HepG2 (cell line): Measurements from ENCODE around the gene NDUFB7. TPM values are rescaled to one million over a fixed set of nuclear protein-coding genes. Genes with fewer than 3 reads are reported as not detected.

Source experiments
- ARNT2 ChIP-seq: sonication (generic); formaldehyde crosslinking; IDR thresholded peaks from 2 replicates; pipeline ENCODE4 v1.8.0; 2022; ENCODE audit warnings: mild to moderate bottlenecking, low read depth, missing genetic modification reagents, moderate library complexity
- BORCS8-MEF2B ChIP-seq: sonication (generic); formaldehyde crosslinking; IDR thresholded peaks from 2 replicates; pipeline ENCODE4 v1.8.0; 2022; ENCODE audit warnings: mild to moderate bottlenecking, missing genetic modification reagents
- BRCA1 ChIP-seq: sonication (generic); formaldehyde crosslinking; IDR thresholded peaks from 2 replicates; pipeline ENCODE4 v1.4.0; 2020; ENCODE audit warnings: missing genetic modification reagents
- DNMT3B ChIP-seq: conservative IDR thresholded peaks from 2 replicates; pipeline ENCODE4 v1.6.1; 2016; ENCODE audit warnings: missing biosample characterization, control low read depth
- HOXA3 ChIP-seq: sonication (generic); formaldehyde crosslinking; IDR thresholded peaks from 2 replicates; pipeline ENCODE4 v1.5.0; 2020; ENCODE audit warnings: missing genetic modification reagents
- HOXA5 ChIP-seq: sonication (generic); formaldehyde crosslinking; IDR thresholded peaks from 2 replicates; pipeline ENCODE4 v1.4.0; 2020; ENCODE audit warnings: missing genetic modification reagents
- MAFF ChIP-seq: IDR thresholded peaks from 2 replicates; pipeline ENCODE4 v1.6.1; 2011; ENCODE audit warnings: low read depth, low read length, improper control_type of control experiment
- TBP ChIP-seq: sonication (generic); formaldehyde crosslinking; IDR thresholded peaks from 2 replicates; pipeline ENCODE4 v1.5.0; 2020; ENCODE audit warnings: missing genetic modification reagents
- TBX2 ChIP-seq: sonication (generic); formaldehyde crosslinking; IDR thresholded peaks from 2 replicates; pipeline ENCODE4 v1.5.0; 2020; ENCODE audit warnings: missing genetic modification reagents, mild to moderate bottlenecking, borderline replicate concordance
- XRCC5 ChIP-seq: fragments of 200-400 bp; formaldehyde crosslinking; optimal IDR thresholded peaks from 2 replicates; pipeline ENCODE3; 2017; ENCODE audit warnings: mild to moderate bottlenecking, low read length
- ZBTB1 ChIP-seq: sonication (generic); formaldehyde crosslinking; IDR thresholded peaks from 2 replicates; pipeline ENCODE4 v1.4.0; 2020; ENCODE audit warnings: missing genetic modification reagents, borderline replicate concordance
- ZFY ChIP-seq: sonication (generic); formaldehyde crosslinking; IDR thresholded peaks from 2 replicates; pipeline ENCODE4 v1.4.0; 2020; ENCODE audit warnings: missing genetic modification reagents
- ZFYVE20 ChIP-seq: sonication (generic); formaldehyde crosslinking; IDR thresholded peaks from 2 replicates; pipeline ENCODE4 v1.8.0; 2023; ENCODE audit warnings: low read depth, mild to moderate bottlenecking, moderate library complexity, missing genetic modification reagents, borderline replicate concordance
- ZNF44 ChIP-seq: sonication (generic); formaldehyde crosslinking; IDR thresholded peaks from 2 replicates; pipeline ENCODE4 v1.5.1; 2020; ENCODE audit warnings: mild to moderate bottlenecking, missing genetic modification reagents
- ZNF879 ChIP-seq: sonication (generic); formaldehyde crosslinking; IDR thresholded peaks from 2 replicates; pipeline ENCODE4 v1.8.1; 2023; ENCODE audit warnings: missing genetic modification reagents
- polyA plus RNA-seq, 8 experiments: library from polyadenylated mRNA; depleted of rRNA in 3 of 8; stranded (reverse) in 7 of 8; unstranded in 1 of 8; fragments of >200 nt; fragmentation: Illumina TruSeq in 4 of 8; extraction: Trizol in 4 of 8; gene quantifications; 2 replicates each; pipeline versions ENCODE4 v1.2.1 to v1.2.3, GENCODE V29; 2011 to 2016; ENCODE audit warnings: low read depth in 4 of 8, missing spikeins in 1 of 8, mixed read lengths in 1 of 8; ENCODE audit not compliant: insufficient read depth in 1 of 8
- total RNA-seq, 5 experiments: library from RNA; depleted of rRNA; stranded (reverse); fragments of >200 nt; fragmentation: Illumina TruSeq; extraction: Trizol; gene quantifications; 2 replicates each; pipeline ENCODE4 v1.2.3, GENCODE V29; 2016; ENCODE audit warnings: low read depth in 1 of 5
- TF ChIP-seq, protein P1 (sequence below): fragments of 450-650 bp; IDR thresholded peaks from 2 replicates; pipeline ENCODE4 v1.6.1; 2017; ENCODE audit warnings: mild to moderate bottlenecking
- TF ChIP-seq, protein P2 (sequence below): sonication (generic); formaldehyde crosslinking; IDR thresholded peaks from 2 replicates; pipeline ENCODE4 v1.9.0; 2021; ENCODE audit warnings: missing genetic modification reagents, mild to moderate bottlenecking, borderline replicate concordance
- TF ChIP-seq, protein P3 (sequence below): sonication (generic); formaldehyde crosslinking; IDR thresholded peaks from 2 replicates; pipeline ENCODE4 v1.4.0; 2020; ENCODE audit warnings: low read depth, mild to moderate bottlenecking, missing genetic modification reagents
- TF ChIP-seq, protein P4 (sequence below): sonication (generic); formaldehyde crosslinking; IDR thresholded peaks from 2 replicates; pipeline ENCODE4 v1.4.0; 2020; ENCODE audit warnings: missing genetic modification reagents, borderline replicate concordance

Gene NDUFB7
- total and polyA plus RNA-seq, 2 of the 13 experiments (the other 11 are each of a cell fraction or from before 2014, with no cell fraction given): 156 to 198 TPM

DNA sequence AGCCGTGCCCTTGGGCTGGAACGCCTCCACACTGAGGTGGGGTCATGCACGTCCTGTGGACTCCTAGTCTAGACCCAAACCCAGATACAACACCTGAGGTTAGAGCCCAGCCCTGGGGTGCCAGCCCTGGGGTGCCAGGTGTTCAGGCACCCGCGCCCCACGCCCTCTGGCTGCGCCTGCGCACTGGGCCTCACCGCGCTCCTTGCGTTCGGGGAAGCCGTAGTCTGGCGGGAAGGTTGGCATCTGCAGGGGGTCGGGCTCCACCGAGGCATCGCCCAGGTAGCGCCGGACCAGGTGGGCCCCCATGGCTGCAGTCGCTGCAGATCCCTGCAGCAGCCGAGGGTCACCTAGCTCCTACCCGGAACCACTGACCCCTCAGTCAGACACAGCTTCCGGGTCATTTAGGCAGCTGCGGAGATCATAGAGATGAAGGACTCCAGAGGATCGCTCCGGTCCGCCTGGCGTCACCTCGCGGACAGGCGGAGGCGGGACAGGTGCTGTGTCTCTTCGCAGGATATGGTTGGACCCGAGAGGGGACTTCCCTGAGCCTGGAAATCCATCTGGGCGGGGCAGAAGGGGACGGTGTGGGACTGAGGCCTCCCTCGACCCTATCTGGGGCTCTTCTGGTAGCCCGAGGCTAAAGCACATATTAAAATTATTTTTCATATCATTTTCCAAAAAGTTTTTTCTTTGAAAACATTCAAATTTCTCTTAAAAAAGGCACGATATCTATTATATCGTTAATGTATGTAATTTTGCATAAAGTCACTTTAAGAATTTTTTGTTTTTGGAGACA is at the start of gene NDUFB7 (continued):
- TF ChIP-seq, protein P1, sequence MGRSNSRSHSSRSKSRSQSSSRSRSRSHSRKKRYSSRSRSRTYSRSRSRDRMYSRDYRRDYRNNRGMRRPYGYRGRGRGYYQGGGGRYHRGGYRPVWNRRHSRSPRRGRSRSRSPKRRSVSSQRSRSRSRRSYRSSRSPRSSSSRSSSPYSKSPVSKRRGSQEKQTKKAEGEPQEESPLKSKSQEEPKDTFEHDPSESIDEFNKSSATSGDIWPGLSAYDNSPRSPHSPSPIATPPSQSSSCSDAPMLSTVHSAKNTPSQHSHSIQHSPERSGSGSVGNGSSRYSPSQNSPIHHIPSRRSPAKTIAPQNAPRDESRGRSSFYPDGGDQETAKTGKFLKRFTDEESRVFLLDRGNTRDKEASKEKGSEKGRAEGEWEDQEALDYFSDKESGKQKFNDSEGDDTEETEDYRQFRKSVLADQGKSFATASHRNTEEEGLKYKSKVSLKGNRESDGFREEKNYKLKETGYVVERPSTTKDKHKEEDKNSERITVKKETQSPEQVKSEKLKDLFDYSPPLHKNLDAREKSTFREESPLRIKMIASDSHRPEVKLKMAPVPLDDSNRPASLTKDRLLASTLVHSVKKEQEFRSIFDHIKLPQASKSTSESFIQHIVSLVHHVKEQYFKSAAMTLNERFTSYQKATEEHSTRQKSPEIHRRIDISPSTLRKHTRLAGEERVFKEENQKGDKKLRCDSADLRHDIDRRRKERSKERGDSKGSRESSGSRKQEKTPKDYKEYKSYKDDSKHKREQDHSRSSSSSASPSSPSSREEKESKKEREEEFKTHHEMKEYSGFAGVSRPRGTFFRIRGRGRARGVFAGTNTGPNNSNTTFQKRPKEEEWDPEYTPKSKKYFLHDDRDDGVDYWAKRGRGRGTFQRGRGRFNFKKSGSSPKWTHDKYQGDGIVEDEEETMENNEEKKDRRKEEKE: no peak
- no peak for TF ChIP-seq ZBTB1
- TF ChIP-seq BORCS8-MEF2B (CRISPR knock-in tag): peak; percentile 52
- TF ChIP-seq, protein P2, sequence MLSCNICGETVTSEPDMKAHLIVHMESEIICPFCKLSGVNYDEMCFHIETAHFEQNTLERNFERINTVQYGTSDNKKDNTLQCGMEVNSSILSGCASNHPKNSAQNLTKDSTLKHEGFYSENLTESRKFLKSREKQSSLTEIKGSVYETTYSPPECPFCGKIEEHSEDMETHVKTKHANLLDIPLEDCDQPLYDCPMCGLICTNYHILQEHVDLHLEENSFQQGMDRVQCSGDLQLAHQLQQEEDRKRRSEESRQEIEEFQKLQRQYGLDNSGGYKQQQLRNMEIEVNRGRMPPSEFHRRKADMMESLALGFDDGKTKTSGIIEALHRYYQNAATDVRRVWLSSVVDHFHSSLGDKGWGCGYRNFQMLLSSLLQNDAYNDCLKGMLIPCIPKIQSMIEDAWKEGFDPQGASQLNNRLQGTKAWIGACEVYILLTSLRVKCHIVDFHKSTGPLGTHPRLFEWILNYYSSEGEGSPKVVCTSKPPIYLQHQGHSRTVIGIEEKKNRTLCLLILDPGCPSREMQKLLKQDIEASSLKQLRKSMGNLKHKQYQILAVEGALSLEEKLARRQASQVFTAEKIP (CRISPR knock-in tag): no peak
- peak; percentile 98 for TF ChIP-seq XRCC5
- TF ChIP-seq TBP (CRISPR knock-in tag): no peak
- TF ChIP-seq ZFY (CRISPR knock-in tag): peak; percentile 85
- TF ChIP-seq, protein P3, sequence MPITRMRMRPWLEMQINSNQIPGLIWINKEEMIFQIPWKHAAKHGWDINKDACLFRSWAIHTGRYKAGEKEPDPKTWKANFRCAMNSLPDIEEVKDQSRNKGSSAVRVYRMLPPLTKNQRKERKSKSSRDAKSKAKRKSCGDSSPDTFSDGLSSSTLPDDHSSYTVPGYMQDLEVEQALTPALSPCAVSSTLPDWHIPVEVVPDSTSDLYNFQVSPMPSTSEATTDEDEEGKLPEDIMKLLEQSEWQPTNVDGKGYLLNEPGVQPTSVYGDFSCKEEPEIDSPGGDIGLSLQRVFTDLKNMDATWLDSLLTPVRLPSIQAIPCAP (CRISPR knock-in tag): no peak
- peak; percentile 96 for TF ChIP-seq ZNF44
- no peak for TF ChIP-seq ZFYVE20 (CRISPR knock-in tag)
- TF ChIP-seq MAFF: no peak
- peak; percentile 95 for TF ChIP-seq HOXA3
- TF ChIP-seq TBX2: peak; percentile 92
- no peak for TF ChIP-seq ZNF879 (CRISPR knock-in tag)
- TF ChIP-seq ARNT2: no peak
- TF ChIP-seq, protein P4, sequence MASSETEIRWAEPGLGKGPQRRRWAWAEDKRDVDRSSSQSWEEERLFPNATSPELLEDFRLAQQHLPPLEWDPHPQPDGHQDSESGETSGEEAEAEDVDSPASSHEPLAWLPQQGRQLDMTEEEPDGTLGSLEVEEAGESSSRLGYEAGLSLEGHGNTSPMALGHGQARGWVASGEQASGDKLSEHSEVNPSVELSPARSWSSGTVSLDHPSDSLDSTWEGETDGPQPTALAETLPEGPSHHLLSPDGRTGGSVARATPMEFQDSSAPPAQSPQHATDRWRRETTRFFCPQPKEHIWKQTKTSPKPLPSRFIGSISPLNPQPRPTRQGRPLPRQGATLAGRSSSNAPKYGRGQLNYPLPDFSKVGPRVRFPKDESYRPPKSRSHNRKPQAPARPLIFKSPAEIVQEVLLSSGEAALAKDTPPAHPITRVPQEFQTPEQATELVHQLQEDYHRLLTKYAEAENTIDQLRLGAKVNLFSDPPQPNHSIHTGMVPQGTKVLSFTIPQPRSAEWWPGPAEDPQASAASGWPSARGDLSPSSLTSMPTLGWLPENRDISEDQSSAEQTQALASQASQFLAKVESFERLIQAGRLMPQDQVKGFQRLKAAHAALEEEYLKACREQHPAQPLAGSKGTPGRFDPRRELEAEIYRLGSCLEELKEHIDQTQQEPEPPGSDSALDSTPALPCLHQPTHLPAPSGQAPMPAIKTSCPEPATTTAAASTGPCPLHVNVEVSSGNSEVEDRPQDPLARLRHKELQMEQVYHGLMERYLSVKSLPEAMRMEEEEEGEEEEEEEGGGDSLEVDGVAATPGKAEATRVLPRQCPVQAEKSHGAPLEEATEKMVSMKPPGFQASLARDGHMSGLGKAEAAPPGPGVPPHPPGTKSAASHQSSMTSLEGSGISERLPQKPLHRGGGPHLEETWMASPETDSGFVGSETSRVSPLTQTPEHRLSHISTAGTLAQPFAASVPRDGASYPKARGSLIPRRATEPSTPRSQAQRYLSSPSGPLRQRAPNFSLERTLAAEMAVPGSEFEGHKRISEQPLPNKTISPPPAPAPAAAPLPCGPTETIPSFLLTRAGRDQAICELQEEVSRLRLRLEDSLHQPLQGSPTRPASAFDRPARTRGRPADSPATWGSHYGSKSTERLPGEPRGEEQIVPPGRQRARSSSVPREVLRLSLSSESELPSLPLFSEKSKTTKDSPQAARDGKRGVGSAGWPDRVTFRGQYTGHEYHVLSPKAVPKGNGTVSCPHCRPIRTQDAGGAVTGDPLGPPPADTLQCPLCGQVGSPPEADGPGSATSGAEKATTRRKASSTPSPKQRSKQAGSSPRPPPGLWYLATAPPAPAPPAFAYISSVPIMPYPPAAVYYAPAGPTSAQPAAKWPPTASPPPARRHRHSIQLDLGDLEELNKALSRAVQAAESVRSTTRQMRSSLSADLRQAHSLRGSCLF (CRISPR knock-in tag): no peak
- no peak for TF ChIP-seq DNMT3B (CRISPR knock-in tag)
- TF ChIP-seq BRCA1 (CRISPR knock-in tag): no peak; the same call in 1 of the 2 replicates
- peak; percentile 86 for TF ChIP-seq HOXA5 (CRISPR knock-in tag)
